ENCODE measurements around the gene PTGDS. TPM values are rescaled to one million over a fixed set of nuclear protein-coding genes. Genes with fewer than 3 reads are reported as not detected.

The PTGDS gene
- total RNA-seq, 2 experiments from 2014 or later = 40.6 to 41.0 TPM

- ChIA-PET POLR2A (interaction anchor here (1.5 kb wide), 1 partner anchor 24 kb away, joined by 3 read pairs; no protein-coding TSS in a partner anchor), CTCF (interaction anchor here (1.3 kb wide), 1 partner anchor 143 kb away, joined by 3 read pairs; the partner anchor contains the start of gene AJM1)
- H3K4me1 Mint-ChIP-seq (ENCODE audit: low read depth) = peaks cover 5% of the 10 kb centered on the region
- Histone ChIP-seq H3K4me3 (ENCODE audit: low read length) (no peak overlapping the region), H3K27me3 (ENCODE audit: control insufficient read depth in 1 of 2, insufficient read depth in 2 of 2, low read length in 2 of 2) (peaks cover 20 to 33% of the 10 kb centered on the region in 2 experiments), H3K9me3 (ENCODE audit: control insufficient read depth in 1 of 2, insufficient read depth in 1 of 2, low read length in 2 of 2) (peaks cover 0 to 14% of the 10 kb centered on the region in 2 experiments), H3K4me1 (ENCODE audit: insufficient read depth, low read length) (peaks cover 17% of the 10 kb centered on the region), H3K27ac (ENCODE audit: low read depth in 1 of 2, low read length in 2 of 2) (no peak overlapping the region), H3K36me3 (ENCODE audit: insufficient read depth, low read length) (no peaks in the 10 kb centered on the region)
- H3K27me3 Mint-ChIP-seq = peaks cover 38% of the 10 kb centered on the region
- ATAC-seq (ENCODE audit: poor library complexity) (no peak), DNase-seq (no peak)
- H3K9me3 Mint-ChIP-seq = no peaks in the 10 kb centered on the region
- H3K36me3 Mint-ChIP-seq (ENCODE audit: low read depth) = no peaks in the 10 kb centered on the region
- H3K27ac Mint-ChIP-seq = no peak overlapping the region
- H3K4me3 Mint-ChIP-seq = no peak overlapping the region
- TF ChIP-seq, protein P1, sequence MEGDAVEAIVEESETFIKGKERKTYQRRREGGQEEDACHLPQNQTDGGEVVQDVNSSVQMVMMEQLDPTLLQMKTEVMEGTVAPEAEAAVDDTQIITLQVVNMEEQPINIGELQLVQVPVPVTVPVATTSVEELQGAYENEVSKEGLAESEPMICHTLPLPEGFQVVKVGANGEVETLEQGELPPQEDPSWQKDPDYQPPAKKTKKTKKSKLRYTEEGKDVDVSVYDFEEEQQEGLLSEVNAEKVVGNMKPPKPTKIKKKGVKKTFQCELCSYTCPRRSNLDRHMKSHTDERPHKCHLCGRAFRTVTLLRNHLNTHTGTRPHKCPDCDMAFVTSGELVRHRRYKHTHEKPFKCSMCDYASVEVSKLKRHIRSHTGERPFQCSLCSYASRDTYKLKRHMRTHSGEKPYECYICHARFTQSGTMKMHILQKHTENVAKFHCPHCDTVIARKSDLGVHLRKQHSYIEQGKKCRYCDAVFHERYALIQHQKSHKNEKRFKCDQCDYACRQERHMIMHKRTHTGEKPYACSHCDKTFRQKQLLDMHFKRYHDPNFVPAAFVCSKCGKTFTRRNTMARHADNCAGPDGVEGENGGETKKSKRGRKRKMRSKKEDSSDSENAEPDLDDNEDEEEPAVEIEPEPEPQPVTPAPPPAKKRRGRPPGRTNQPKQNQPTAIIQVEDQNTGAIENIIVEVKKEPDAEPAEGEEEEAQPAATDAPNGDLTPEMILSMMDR (IDR thresholded peaks at IDR 0.05) = no peak
- intact Hi-C loops (cut with DNase I, micrococcal nuclease) = no loop called here
These were observed 7.2 kb downstream of the PTGDS start for GRCh38 chr9:136984464-136985026.

GRCh38 chr9:136985027-136985602 lies 7.8 kb downstream of the PTGDS start:
- ChIA-PET CTCF (interaction anchor here (1.3 kb wide), 1 partner anchor 143 kb away, joined by 3 read pairs; the partner anchor contains the start of gene AJM1), POLR2A (interaction anchor here (1.5 kb wide), 1 partner anchor 25 kb away, joined by 3 read pairs; no protein-coding TSS in a partner anchor)
- no peak overlapping the region for H3K27ac ChIP-seq (ENCODE audit: low read depth in 1 of 2, low read length in 2 of 2)
- H3K27me3 ChIP-seq (ENCODE audit: control insufficient read depth in 1 of 2, insufficient read depth in 2 of 2, low read length in 2 of 2) = peaks cover 20 to 33% of the 10 kb centered on the region in 2 experiments
- peaks cover 15% of the 10 kb centered on the region for H3K4me1 ChIP-seq (ENCODE audit: insufficient read depth, low read length)
- peaks cover 38% of the 10 kb centered on the region for H3K27me3 Mint-ChIP-seq
- ATAC-seq (ENCODE audit: poor library complexity) (peak; percentile 43), DNase-seq (no peak)
- H3K4me3 ChIP-seq (ENCODE audit: low read length) = no peak overlapping the region
- TF ChIP-seq, protein P1 (IDR thresholded peaks at IDR 0.05) = no peak
- intact Hi-C loops (cut with DNase I, micrococcal nuclease) = no loop called here
- no peak overlapping the region for H3K27ac Mint-ChIP-seq
- H3K4me3 Mint-ChIP-seq = no peak overlapping the region
- H3K9me3 Mint-ChIP-seq = no peaks in the 10 kb centered on the region
- H3K4me1 Mint-ChIP-seq (ENCODE audit: low read depth) = peaks cover 5% of the 10 kb centered on the region
- no peaks in the 10 kb centered on the region for H3K36me3 ChIP-seq (ENCODE audit: insufficient read depth, low read length)
- peaks cover 0 to 11% of the 10 kb centered on the region in 2 experiments for H3K9me3 ChIP-seq (ENCODE audit: control insufficient read depth in 1 of 2, insufficient read depth in 1 of 2, low read length in 2 of 2)
- no peaks in the 10 kb centered on the region for H3K36me3 Mint-ChIP-seq (ENCODE audit: low read depth)

GRCh38 chr9:136985853-136986252 lies 8.5 kb downstream of the PTGDS start:
- Mint-ChIP-seq H3K27me3 (peaks cover 33% of the 10 kb centered on the region), H3K36me3 (ENCODE audit: low read depth) (no peaks in the 10 kb centered on the region), H3K4me1 (ENCODE audit: low read depth) (peaks cover 10% of the 10 kb centered on the region), H3K27ac (no peak overlapping the region), H3K4me3 (no peak overlapping the region), H3K9me3 (no peaks in the 10 kb centered on the region)
- POLR2A ChIA-PET = interaction anchor here (1.5 kb wide), 1 partner anchor 25 kb away, joined by 3 read pairs; no protein-coding TSS in a partner anchor
- no peak overlapping the region for H3K27ac ChIP-seq (ENCODE audit: low read depth in 1 of 2, low read length in 2 of 2)
- intact Hi-C loops (cut with DNase I, micrococcal nuclease) = no loop called here
- H3K9me3 ChIP-seq (ENCODE audit: control insufficient read depth in 1 of 2, insufficient read depth in 1 of 2, low read length in 2 of 2) = peaks cover 0 to 11% of the 10 kb centered on the region in 2 experiments
- no peak overlapping the region for H3K4me3 ChIP-seq (ENCODE audit: low read length)
- ATAC-seq (ENCODE audit: poor library complexity) (no peak), DNase-seq (no peak)
- H3K36me3 ChIP-seq (ENCODE audit: insufficient read depth, low read length) = no peaks in the 10 kb centered on the region
- TF ChIP-seq, protein P1 (IDR thresholded peaks at IDR 0.05) = no peak
- peaks cover 15% of the 10 kb centered on the region for H3K4me1 ChIP-seq (ENCODE audit: insufficient read depth, low read length)
- CTCF ChIA-PET = interaction anchor here (1.3 kb wide), 1 partner anchor 144 kb away, joined by 3 read pairs; the partner anchor contains the start of gene AJM1
- H3K27me3 ChIP-seq (ENCODE audit: control insufficient read depth in 1 of 2, insufficient read depth in 2 of 2, low read length in 2 of 2) = peaks cover 20 to 33% of the 10 kb centered on the region in 2 experiments

Measured in CD4-positive, alpha-beta T cell (primary cell).